AG10803 (cell line): ENCODE results near the gene GDF10.

ENCODE experiments used
- DNase-seq: peaks from one replicate; pipeline ENCODE4 v3.0.0; 2010; ENCODE audit warnings: low read depth
- H3K4me3 ChIP-seq: 2 replicates; pipeline ENCODE4 v1.5.1; 2011; ENCODE audit warnings: mild to moderate bottlenecking, low read length, control low read depth
- CTCF ChIP-seq: conservative IDR thresholded peaks from 2 replicates; pipeline ENCODE4 v1.5.1; 2011; ENCODE audit warnings: mild to moderate bottlenecking, low read length, control low read depth, inconsistent platforms

Gene GDF10

DNA sequence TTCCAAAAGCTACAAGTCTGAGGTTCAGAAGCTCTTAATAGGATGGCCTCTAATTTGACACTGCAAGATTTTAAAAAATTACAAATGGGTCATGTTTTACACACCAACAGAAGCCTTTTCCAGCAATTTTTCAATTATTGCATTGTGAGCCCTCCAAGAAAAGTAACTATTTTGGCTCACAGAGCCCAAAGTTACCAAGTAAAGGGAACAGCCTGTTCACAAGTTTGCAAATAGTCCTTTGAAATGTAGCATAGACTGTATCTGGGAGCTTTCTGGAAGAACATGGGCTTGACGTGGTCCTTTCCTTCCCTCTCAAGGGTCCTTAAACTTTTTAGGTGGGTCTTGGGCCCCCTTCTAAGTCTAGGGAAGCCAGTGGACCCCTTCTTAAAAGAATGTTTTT is 1.3 kb upstream of the GDF10 start:
- DNase-seq: no peak
- H3K4me3 ChIP-seq: no peak overlapping the region
- no peak for TF ChIP-seq CTCF

DNA sequence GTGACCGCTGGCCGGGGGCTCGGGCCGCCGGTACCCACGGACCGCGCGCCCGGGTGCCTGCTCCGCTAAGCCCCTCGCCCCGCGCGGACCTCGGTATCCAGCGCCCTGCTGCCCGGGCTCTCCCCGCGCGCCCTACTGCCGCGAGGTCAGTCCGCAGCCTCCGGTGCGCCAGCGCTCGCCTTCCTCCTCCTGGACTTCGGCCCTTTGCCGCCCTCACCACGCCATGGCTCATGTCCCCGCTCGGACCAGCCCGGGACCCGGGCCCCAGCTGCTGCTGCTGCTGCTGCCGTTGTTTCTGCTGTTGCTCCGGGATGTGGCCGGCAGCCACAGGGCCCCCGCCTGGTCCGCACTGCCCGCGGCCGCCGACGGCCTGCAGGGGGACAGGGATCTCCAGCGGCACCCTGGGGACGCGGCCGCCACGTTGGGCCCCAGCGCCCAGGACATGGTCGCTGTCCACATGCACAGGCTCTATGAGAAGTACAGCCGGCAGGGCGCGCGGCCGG is 483 bp downstream of the GDF10 start:
- no peak for DNase-seq
- no peak overlapping the region for H3K4me3 ChIP-seq

GRCh38 chr10:47301833-47302232 is 1.8 kb downstream of the GDF10 start:
- H3K4me3 ChIP-seq: no peak overlapping the region
- no peak for TF ChIP-seq CTCF
- DNase-seq: no peak

More for the DNA sequence above, 483 bp downstream of the GDF10 start:
- TF ChIP-seq CTCF: no peak

DNA sequence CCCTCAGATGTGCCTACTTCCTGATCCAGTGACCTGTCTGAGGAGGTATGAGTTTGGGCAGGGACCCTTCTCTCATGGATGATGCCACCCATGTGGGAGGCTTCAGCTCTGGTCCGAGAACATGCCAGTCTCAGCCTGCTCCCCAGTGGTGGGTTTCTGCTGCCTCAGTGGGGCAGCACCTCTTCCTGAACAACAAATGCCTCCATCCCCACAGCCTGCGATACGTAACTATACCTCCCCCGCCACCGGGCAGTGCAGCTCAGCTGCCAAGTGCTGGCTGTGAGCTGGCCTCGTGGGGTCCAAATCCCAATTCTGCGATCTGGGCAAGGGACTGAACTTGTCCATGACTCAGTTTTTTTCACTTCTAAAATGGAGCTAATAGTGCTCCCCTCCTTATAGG is 3.1 kb downstream of the GDF10 start:
- H3K4me3 ChIP-seq: no peak overlapping the region
- no peak for DNase-seq
- no peak for TF ChIP-seq CTCF

DNA sequence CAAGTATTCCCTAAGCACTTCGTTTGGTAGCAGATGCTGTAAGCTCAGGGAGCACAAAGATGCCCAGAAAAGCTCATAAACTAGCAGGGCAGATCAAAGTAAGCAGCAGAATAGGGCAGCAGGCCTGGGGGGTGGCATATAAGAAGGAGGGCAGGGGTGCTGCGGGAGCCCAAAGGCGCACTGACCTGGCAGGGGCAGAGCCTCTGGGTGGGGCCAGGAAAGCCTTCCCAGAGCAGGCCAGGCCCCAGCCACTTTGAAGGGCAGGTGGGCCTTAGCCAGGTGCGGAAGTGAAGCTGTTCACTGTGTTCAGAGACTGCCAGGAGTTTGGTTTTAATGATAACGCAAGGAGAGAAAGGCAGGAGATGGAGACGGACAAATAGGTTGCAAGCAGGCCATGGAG is 3.9 kb downstream of the GDF10 start:
- no peak for TF ChIP-seq CTCF
- DNase-seq: no peak

DNA sequence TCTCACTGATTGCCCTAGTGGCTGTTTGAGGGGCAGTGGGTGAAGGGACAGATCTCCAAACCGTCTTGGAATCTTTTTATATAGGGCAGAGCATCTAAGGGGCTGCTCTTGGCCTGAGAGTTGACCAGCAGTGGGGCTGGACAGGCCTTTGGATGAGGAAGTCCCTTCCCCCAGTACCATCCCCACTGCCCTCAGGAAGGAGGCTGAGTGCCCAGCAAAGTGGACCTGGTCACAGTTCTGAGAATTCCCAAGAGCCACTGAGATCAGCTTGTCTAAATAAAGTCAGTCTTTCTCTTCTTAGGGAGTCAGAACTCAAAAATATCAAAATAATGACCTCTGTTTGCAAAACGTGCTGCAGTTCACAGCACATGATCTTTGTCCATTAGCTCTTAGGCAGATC is 5.6 kb downstream of the GDF10 start:
- no peak overlapping the region for H3K4me3 ChIP-seq
- no peak for TF ChIP-seq CTCF
- no peak for DNase-seq

More for the DNA sequence above, 3.9 kb downstream of the GDF10 start:
- no peak overlapping the region for H3K4me3 ChIP-seq

DNA sequence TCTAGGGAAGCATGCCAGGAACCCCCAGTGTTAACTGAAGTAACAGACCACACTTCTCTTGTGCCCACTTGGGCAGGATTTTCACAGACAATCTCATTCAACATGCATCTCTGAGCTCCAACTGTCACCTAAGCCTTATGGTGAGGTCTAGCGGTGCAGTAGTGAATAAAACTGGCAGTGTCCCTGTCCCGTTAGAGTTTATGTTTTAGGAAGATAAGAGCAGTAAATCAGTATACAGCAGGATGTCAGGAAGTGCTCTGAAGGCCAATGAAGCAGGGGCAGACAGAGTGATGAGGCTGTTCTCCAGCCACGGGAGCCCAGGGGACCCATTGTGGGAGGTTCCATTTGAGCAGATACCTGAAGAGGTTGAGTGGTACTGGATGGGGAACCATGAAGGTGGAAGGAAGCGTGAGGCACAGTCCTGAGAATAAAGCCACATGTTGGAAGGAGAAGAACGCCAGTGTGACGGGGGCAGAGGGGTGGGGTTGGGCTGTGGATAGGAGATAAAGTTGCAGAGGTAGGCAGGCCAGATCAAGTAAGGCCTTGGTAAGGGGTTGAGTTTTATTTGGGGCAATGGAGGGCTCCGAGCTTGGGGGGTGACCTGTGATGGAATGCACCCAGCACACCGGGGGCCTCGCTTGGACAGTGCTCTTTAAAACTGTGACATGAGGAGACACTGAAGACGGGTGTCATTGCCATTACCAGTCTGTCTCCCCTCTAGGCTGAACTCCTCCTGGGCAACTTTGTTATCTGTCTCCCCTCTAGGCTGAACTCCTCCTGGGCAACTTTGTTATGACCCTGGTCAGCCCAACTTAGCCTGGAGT is 6.6 kb downstream of the GDF10 start:
- no peak for TF ChIP-seq CTCF
- no peak for DNase-seq
- no peak overlapping the region for H3K4me3 ChIP-seq
